HUES6 (cell line): ENCODE data around the gene ARMS2.

Source experiments
- H3K27ac ChIP-seq: 2 replicates; pipeline ENCODE4 v1.7.0; 2013; ENCODE audit warnings: low read depth, mild to moderate bottlenecking, low read length, inconsistent platforms
- H3K27me3 ChIP-seq: 2 replicates; pipeline ENCODE4 v1.6.1; 2013; ENCODE audit warnings: low read length; ENCODE audit not compliant: control insufficient read depth, insufficient read depth
- H3K36me3 ChIP-seq: 2 replicates; pipeline ENCODE4 v1.6.1; 2013; ENCODE audit warnings: low read length; ENCODE audit not compliant: control insufficient read depth, insufficient read depth
- H3K4me1 ChIP-seq: 2 replicates; pipeline ENCODE4 v1.6.1; 2013; ENCODE audit warnings: low read length; ENCODE audit not compliant: control insufficient read depth, insufficient read depth
- H3K4me3 ChIP-seq: 2 replicates; pipeline ENCODE4 v1.5.1; 2013; ENCODE audit warnings: low read depth, low read length
- H3K9ac ChIP-seq: one replicate; pipeline ENCODE4 v1.6.1; 2013; ENCODE audit warnings: mild to moderate bottlenecking, low read length
- H3K9me3 ChIP-seq: 2 replicates; pipeline ENCODE4 v1.6.1; 2013; ENCODE audit warnings: low read depth, low read length; ENCODE audit not compliant: control insufficient read depth, insufficient read depth

The ARMS2 gene

GRCh38 chr10:122454071-122454470 lies 382 bp upstream of the ARMS2 start:
- H3K9ac ChIP-seq: no peak overlapping the region
- no peaks in the 10 kb centered on the region for H3K4me1 ChIP-seq
- no peak overlapping the region for H3K4me3 ChIP-seq
- H3K9me3 ChIP-seq: no peaks in the 10 kb centered on the region
- no peaks in the 10 kb centered on the region for H3K36me3 ChIP-seq
- H3K27me3 ChIP-seq: peaks cover 12% of the 10 kb centered on the region
- H3K27ac ChIP-seq: no peak overlapping the region

GRCh38 chr10:122455376-122456079 lies 1.1 kb downstream of the ARMS2 start:
- Histone ChIP-seq H3K27ac (no peak overlapping the region), H3K36me3 (no peaks in the 10 kb centered on the region), H3K9me3 (no peaks in the 10 kb centered on the region), H3K4me1 (0 out of 2 replicates have a peak, but pooled peaks cover 4% of the 10 kb centered on the region), H3K27me3 (peaks cover 27% of the 10 kb centered on the region), H3K4me3 (no peak overlapping the region), H3K9ac (no peak overlapping the region)

- H3K4me3 ChIP-seq: no peak overlapping the region
- H3K27me3 ChIP-seq: peaks cover 50% of the 10 kb centered on the region
- no peaks in the 10 kb centered on the region for H3K9me3 ChIP-seq
- H3K27ac ChIP-seq: no peak overlapping the region
- no peaks in the 10 kb centered on the region for H3K36me3 ChIP-seq
- H3K9ac ChIP-seq: no peak overlapping the region
- H3K4me1 ChIP-seq: peaks cover 9% of the 10 kb centered on the region
These were observed 3.5 kb downstream of the ARMS2 start for GRCh38 chr10:122457934-122458333.

- Histone ChIP-seq H3K27ac (no peak overlapping the region), H3K36me3 (no peaks in the 10 kb centered on the region)
These were observed 4.2 kb downstream of the ARMS2 start for GRCh38 chr10:122458693-122459092.

GRCh38 chr10:122459561-122460273 lies 5.3 kb downstream of the ARMS2 start:
- Histone ChIP-seq H3K27me3 (peaks cover 67% of the 10 kb centered on the region), H3K36me3 (no peaks in the 10 kb centered on the region), H3K4me1 (peaks cover 19% of the 10 kb centered on the region), H3K27ac (no peak overlapping the region), H3K4me3 (no peak overlapping the region), H3K9me3 (no peaks in the 10 kb centered on the region), H3K9ac (no peak overlapping the region)

More at GRCh38 chr10:122458693-122459092, 4.2 kb downstream of the ARMS2 start:
- peaks cover 57% of the 10 kb centered on the region for H3K27me3 ChIP-seq
- no peak overlapping the region for H3K4me3 ChIP-seq
- no peaks in the 10 kb centered on the region for H3K9me3 ChIP-seq
- no peak overlapping the region for H3K9ac ChIP-seq
- peaks cover 17% of the 10 kb centered on the region for H3K4me1 ChIP-seq

- no peak overlapping the region for H3K9ac ChIP-seq
- peak overlapping the region; percentile 80 for H3K4me3 ChIP-seq
- H3K27ac ChIP-seq: no peak overlapping the region
These were observed 6.4 kb downstream of the ARMS2 start for GRCh38 chr10:122460891-122461293.

GRCh38 chr10:122461367-122461728 lies 6.9 kb downstream of the ARMS2 start, which contains the start of gene HTRA1:
Gene HTRA1, plus strand, starts transcription at chr10:122461553. Its CDS starts 100 bp downstream, at chr10:122461653.
- Histone ChIP-seq H3K27ac (no peak within 1 kb of the TSS), H3K9me3 (no peaks in the 10 kb centered on the region), H3K27me3 (peaks cover 82% of the 10 kb centered on the region), H3K36me3 (no peaks in the 10 kb centered on the region), H3K4me1 (peaks cover 19% of the 10 kb centered on the region), H3K4me3 (peak within 1 kb of the TSS; percentile 80), H3K9ac (peak within 1 kb of the TSS; percentile 62)

More at GRCh38 chr10:122460891-122461293, 6.4 kb downstream of the ARMS2 start:
- Histone ChIP-seq H3K27me3 (peaks cover 79% of the 10 kb centered on the region), H3K36me3 (no peaks in the 10 kb centered on the region), H3K9me3 (no peaks in the 10 kb centered on the region), H3K4me1 (peaks cover 19% of the 10 kb centered on the region)

- Histone ChIP-seq H3K4me1 (peaks cover 19% of the 10 kb centered on the region), H3K27ac (no peak overlapping the region), H3K9ac (peak overlapping the region; percentile 62), H3K36me3 (no peaks in the 10 kb centered on the region), H3K4me3 (peak overlapping the region; percentile 80), H3K27me3 (peaks cover 85% of the 10 kb centered on the region), H3K9me3 (no peaks in the 10 kb centered on the region)
These were observed 7.5 kb downstream of the ARMS2 start for GRCh38 chr10:122461729-122462532.

GRCh38 chr10:122462533-122463465 lies 8.3 kb downstream of the ARMS2 start:
- Histone ChIP-seq H3K4me3 (peak overlapping the region; percentile 80), H3K9me3 (no peaks in the 10 kb centered on the region), H3K36me3 (no peaks in the 10 kb centered on the region), H3K27ac (no peak overlapping the region), H3K27me3 (peaks cover 88% of the 10 kb centered on the region), H3K4me1 (peaks cover 19% of the 10 kb centered on the region), H3K9ac (peak overlapping the region; percentile 62)
